H1 (cell line): Measurements from ENCODE around the gene PPP4R4. TPM values are rescaled to one million over a fixed set of nuclear protein-coding genes. Genes with fewer than 3 reads are reported as not detected.

Experiments
- CTCF ChIA-PET: fragments of 300-600 bp; sonication (Branson Sonifier 250); formaldehyde crosslinking; loops from one replicate; lab custom pipeline; 2021; ENCODE audit not compliant: partially characterized antibody; lab: Charles Lee
- POLR2A ChIA-PET: fragments of 300-600 bp; sonication (Branson Sonifier 250); formaldehyde crosslinking; loops from one replicate; lab custom pipeline; 2021; ENCODE audit warnings: inconsistent platforms; ENCODE audit not compliant: partially characterized antibody; lab: Charles Lee
- DNase-seq, 2 experiments: peaks; one replicate each; pipeline versions ENCODE4 v3.0.0 to v3.0.0-alpha.2; 2010 to 2022; ENCODE audit warnings: low spot score in 2 of 2, low read depth in 1 of 2, mixed read lengths in 1 of 2
- FAIRE-seq: peaks from 2 replicates; lab custom pipeline; 2011; peaks lifted over from hg19 to GRCh38; lab: Jason Lieb, UNC
- H2AFZ ChIP-seq: 2 replicates; pipeline ENCODE4 v1.8.1; 2012; ENCODE audit warnings: low read length, inconsistent platforms
- H2AK5ac ChIP-seq: 2 replicates; pipeline ENCODE4 v1.6.1; 2013; ENCODE audit warnings: low read depth, low read length
- H2BK120ac ChIP-seq: replicated peaks from 2 replicates; pipeline ENCODE3; 2013; ENCODE audit warnings: low read depth, low read length, inconsistent platforms
- H2BK12ac ChIP-seq: 2 replicates; pipeline ENCODE4 v1.6.1; 2013; ENCODE audit warnings: low read depth, low read length
- H2BK15ac ChIP-seq: 2 replicates; pipeline ENCODE4 v1.6.1; 2013; ENCODE audit warnings: low read length
- H2BK20ac ChIP-seq: 2 replicates; pipeline ENCODE4 v1.6.1; 2013; ENCODE audit warnings: low read length
- H2BK5ac ChIP-seq: 2 replicates; pipeline ENCODE4 v1.6.1; 2013; ENCODE audit warnings: low read depth, low read length
- H3K14ac ChIP-seq: 2 replicates; pipeline ENCODE4 v1.6.1; 2013; ENCODE audit warnings: inconsistent platforms; ENCODE audit not compliant: insufficient read length
- H3K18ac ChIP-seq: 2 replicates; pipeline ENCODE4 v1.6.1; 2013; ENCODE audit warnings: low read length; ENCODE audit errors: extremely low read depth
- H3K23ac ChIP-seq: 2 replicates; pipeline ENCODE4 v1.6.1; 2013; ENCODE audit warnings: inconsistent platforms; ENCODE audit not compliant: insufficient read length
- H3K23me2 ChIP-seq: 2 replicates; pipeline ENCODE4 v1.6.1; 2013; ENCODE audit warnings: low read depth, low read length
- H3K27ac ChIP-seq: 2 replicates; pipeline ENCODE4 v1.6.1; 2011; ENCODE audit warnings: low read depth, low read length, inconsistent platforms
- H3K27me3 ChIP-seq, 4 experiments: replicated peaks in 1 of 4; 1 replicate in 1 of 4; 2 replicates in 3 of 4; pipeline versions ENCODE4 v1.6.1 to v1.8.1; 2011 to 2013; ENCODE audit warnings: low read length in 3 of 4, mild to moderate bottlenecking in 3 of 4, inconsistent platforms in 2 of 4, mixed read lengths in 2 of 4, moderate library complexity in 1 of 4; ENCODE audit not compliant: control insufficient read depth in 3 of 4, insufficient read depth in 3 of 4; ENCODE audit errors: extremely low read depth in 1 of 4
- H3K36me3 ChIP-seq, 4 experiments: 2 replicates each; pipeline versions ENCODE4 v1.6.1 to v1.8.1; 2011 to 2013; ENCODE audit warnings: mild to moderate bottlenecking in 4 of 4, low read length in 3 of 4, moderate library complexity in 2 of 4, control low read depth in 1 of 4, inconsistent platforms in 1 of 4; ENCODE audit not compliant: insufficient read depth in 4 of 4, control insufficient read depth in 2 of 4
- H3K4ac ChIP-seq: replicated peaks from 2 replicates; pipeline ENCODE3; 2013; ENCODE audit warnings: low read length, low read depth, mixed read lengths, inconsistent platforms; ENCODE audit not compliant: insufficient read length
- H3K4me1 ChIP-seq, 4 experiments: replicated peaks in 1 of 4; 1 replicate in 1 of 4; 2 replicates in 3 of 4; pipeline versions ENCODE4 v1.6.1 to v1.8.1; 2011 to 2013; ENCODE audit warnings: low read length in 3 of 4, inconsistent platforms in 2 of 4, mixed read lengths in 1 of 4; ENCODE audit not compliant: insufficient read depth in 4 of 4, control insufficient read depth in 3 of 4
- H3K4me2 ChIP-seq, 2 experiments: 2 replicates each; pipeline versions ENCODE4 v1.6.1 to v1.8.1; 2011 to 2013; ENCODE audit warnings: low read depth in 2 of 2, low read length in 2 of 2, control low read depth in 1 of 2, inconsistent platforms in 1 of 2, mild to moderate bottlenecking in 1 of 2; ENCODE audit not compliant: insufficient read depth in 1 of 2
- H3K4me3 ChIP-seq, 4 experiments: fragments of 200-600, 300-600 bp in 1 of 4; sonication (generic), shearing (Covaris generic), sonication (Bioruptor Twin) in 1 of 4; 2 replicates each; pipeline versions ENCODE4 v1.5.1 to v1.8.1; 2011 to 2016; ENCODE audit warnings: low read length in 4 of 4, low read depth in 3 of 4, control low read depth in 2 of 4, inconsistent platforms in 2 of 4, mild to moderate bottlenecking in 2 of 4, mixed read lengths in 1 of 4, moderate library complexity in 1 of 4; ENCODE audit not compliant: insufficient read depth in 2 of 4; ENCODE audit errors: extremely low read depth in 1 of 4
- H3K56ac ChIP-seq: replicated peaks from 2 replicates; pipeline ENCODE3; 2013; ENCODE audit warnings: low read depth, mild to moderate bottlenecking, mixed read lengths, low read length, inconsistent platforms; ENCODE audit not compliant: insufficient read length
- H3K79me1 ChIP-seq: 2 replicates; pipeline ENCODE4 v1.6.1; 2013; ENCODE audit warnings: low read depth, low read length, control low read depth
- H3K79me2 ChIP-seq, 2 experiments: 2 replicates each; pipeline versions ENCODE4 v1.6.1 to v1.8.1; 2012 to 2013; ENCODE audit warnings: low read length in 2 of 2, mild to moderate bottlenecking in 2 of 2, inconsistent platforms in 1 of 2; ENCODE audit not compliant: insufficient read depth in 2 of 2, control insufficient read depth in 1 of 2
- H3K9ac ChIP-seq, 4 experiments: replicated peaks in 1 of 4; 1 replicate in 1 of 4; 2 replicates in 3 of 4; pipeline versions ENCODE4 v1.6.1 to v1.8.1; 2011 to 2013; ENCODE audit warnings: low read depth in 3 of 4, low read length in 3 of 4, control low read depth in 2 of 4, mild to moderate bottlenecking in 2 of 4, moderate library complexity in 2 of 4, inconsistent platforms in 1 of 4; ENCODE audit errors: extremely low read depth in 1 of 4
- H3K9me3 ChIP-seq, 2 experiments: 2 replicates each; pipeline versions ENCODE4 v1.6.1 to v1.8.1; 2012 to 2013; ENCODE audit warnings: mild to moderate bottlenecking in 2 of 2, moderate library complexity in 2 of 2, control low read depth in 1 of 2, inconsistent platforms in 1 of 2, low read depth in 1 of 2, low read length in 1 of 2, mixed read lengths in 1 of 2; ENCODE audit not compliant: insufficient read depth in 2 of 2
- H4K20me1 ChIP-seq, 2 experiments: replicated peaks in 1 of 2; 2 replicates each; pipeline versions ENCODE3 to v1.8.1; 2011 to 2013; ENCODE audit warnings: inconsistent platforms in 2 of 2, low read length in 2 of 2, mild to moderate bottlenecking in 1 of 2; ENCODE audit not compliant: insufficient read depth in 2 of 2, control insufficient read depth in 1 of 2
- H4K5ac ChIP-seq: 2 replicates; pipeline ENCODE4 v1.6.1; 2013; ENCODE audit warnings: low read length, low read depth, mixed read lengths, inconsistent platforms; ENCODE audit not compliant: insufficient read length
- H4K8ac ChIP-seq: 2 replicates; pipeline ENCODE4 v1.8.0; 2013; ENCODE audit warnings: mild to moderate bottlenecking, moderate library complexity, low read length, inconsistent platforms; ENCODE audit not compliant: insufficient read depth; ENCODE audit errors: extremely low read depth
- H4K91ac ChIP-seq: replicated peaks from 2 replicates; pipeline ENCODE3; 2013; ENCODE audit warnings: low read length, mixed read lengths, inconsistent platforms; ENCODE audit not compliant: insufficient read length
- KDM1A ChIP-seq: fragments of 200-600, 300-600 bp; sonication (generic); IDR thresholded peaks from 2 replicates; pipeline ENCODE4 v1.7.1; 2016; ENCODE audit warnings: mild to moderate bottlenecking, low read length, borderline replicate concordance
- RAD21 ChIP-seq, 2 experiments: IDR thresholded peaks in 1 of 2; conservative IDR thresholded peaks in 1 of 2; 2 replicates each; pipeline ENCODE4 v1.6.1; 2011; ENCODE audit warnings: low read depth in 2 of 2, low read length in 2 of 2, improper control_type of control experiment in 1 of 2, inconsistent platforms in 1 of 2, mild to moderate bottlenecking in 1 of 2, moderate library complexity in 1 of 2
- SIRT6 ChIP-seq: IDR thresholded peaks from one replicate; pipeline ENCODE4 v1.7.1; 2012; ENCODE audit warnings: low read length, inconsistent platforms
- SIX5 ChIP-seq: IDR thresholded peaks from 2 replicates; pipeline ENCODE4 v1.6.1; 2011; ENCODE audit warnings: mild to moderate bottlenecking, low read depth, low read length
- TBP ChIP-seq: IDR thresholded peaks from 2 replicates; pipeline ENCODE4 v1.6.1; 2011; ENCODE audit warnings: low read depth, low read length, improper control_type of control experiment
- WGBS, 2 experiments: shearing (Covaris generic) in 1 of 2; methylation state at CpG; one replicate each; pipeline versions ENCODE4 v1.1.6 to v1.1.7; 2013 to 2015; ENCODE audit warnings: low lambda C conversion rate in 2 of 2, mixed read lengths in 2 of 2, inconsistent platforms in 1 of 2, low coverage in 1 of 2, missing lambda C conversion rate in 1 of 2; ENCODE audit not compliant: insufficient replicate concordance in 2 of 2, insufficient coverage in 1 of 2, insufficient read length in 1 of 2; ENCODE audit errors: extremely low coverage in 1 of 2, missing lambda C conversion rate in 1 of 2; 5-methylcytosine and 5-hydroxymethylcytosine counted together
- polyA plus RNA-seq, 7 experiments: library from polyadenylated mRNA; depleted of rRNA in 3 of 7; stranded (reverse) in 5 of 7; unstranded in 2 of 7; fragments of >200 nt in 5 of 7; fragments of 200-250 nt in 2 of 7; gene quantifications; 1 replicate in 5 of 7; 2 replicates in 1 of 7; 4 replicates in 1 of 7; pipeline versions ENCODE4 v1.2.1 to v1.2.3, GENCODE V29; 2011 to 2013; ENCODE audit warnings: missing spikeins in 2 of 7, mixed read lengths in 2 of 7
- total RNA-seq: library from RNA; stranded (reverse); fragmentation: NEBNext Ultra II Directional; extraction: Animal tissue kit (Norgen Biotek cat#: 25700); gene quantifications from 2 replicates; pipeline ENCODE4 v1.2.1, GENCODE V29; 2021

PPP4R4 gene
- total and polyA plus RNA-seq, 2 of the 8 experiments (the other 6 are each of a cell fraction or from before 2014, with no cell fraction given): 3.3 to 9.6 TPM

DNA sequence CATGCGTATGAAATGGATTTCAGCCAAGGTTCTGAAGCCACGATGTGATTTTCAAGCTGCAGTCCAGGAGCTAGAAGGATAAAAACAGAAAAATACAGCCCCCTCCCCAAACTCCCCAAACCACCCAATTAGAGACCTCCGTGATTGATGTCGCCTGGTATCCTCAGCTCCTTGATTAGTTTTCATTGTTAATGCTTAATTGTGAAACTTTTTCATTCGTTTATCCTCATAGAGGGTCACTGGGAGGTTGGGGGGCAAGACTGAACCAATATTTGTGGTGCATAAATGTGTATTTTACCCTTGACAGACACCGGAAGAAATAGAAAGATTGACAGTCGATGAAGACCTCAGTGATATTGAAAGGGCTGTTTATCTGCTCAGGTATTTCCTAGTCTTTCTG is 1.6 kb downstream of the PPP4R4 start:
- Histone ChIP-seq H3K18ac (no peak overlapping the region), H3K27me3 (peaks cover 0 to 4% (median 0%) of the 10 kb centered on the region in 4 experiments; a peak in 2 of 7 replicates), H4K91ac (no peak overlapping the region), H3K9me3 (no peaks in the 10 kb centered on the region), H3K4me3 (peak overlapping the region; percentile 61 to 93 (median 76); a peak in 7 of 8 replicates), H3K23me2 (peaks cover 9% of the 10 kb centered on the region; the same call in 1 of the 2 replicates), H3K4ac (no peak overlapping the region), H3K36me3 (no peaks in the 10 kb centered on the region; a peak in 1 of 8 replicates), H3K9ac (no peak overlapping the region; a peak in 1 of 7 replicates), H4K8ac (no peak overlapping the region), H3K4me2 (peak overlapping the region; percentile 83 to 97), H3K27ac (no peak overlapping the region), H4K20me1 (no peaks in the 10 kb centered on the region), H2BK15ac (no peak overlapping the region), H3K79me1 (no peaks in the 10 kb centered on the region), H2AFZ (no peak overlapping the region), H3K14ac (no peak overlapping the region), H2BK20ac (no peak overlapping the region), H2BK5ac (no peak overlapping the region), H3K79me2 (peaks cover 0 to 24% of the 10 kb centered on the region in 2 experiments; a peak in 2 of 4 replicates), H3K4me1 (peaks cover 0 to 6% (median 3%) of the 10 kb centered on the region in 4 experiments; a peak in 5 of 7 replicates), H4K5ac (no peak overlapping the region), H2AK5ac (no peak overlapping the region), H3K56ac (no peak overlapping the region), H3K23ac (no peak overlapping the region), H2BK120ac (no peak overlapping the region), H2BK12ac (no peak overlapping the region)
- TF ChIP-seq RAD21 (IDR thresholded peaks at IDR 0.05 in 1 of 2, conservative IDR thresholded peaks at IDR 0.05 in 1 of 2; ENCODE audit: low read depth in 2 of 2, low read length in 2 of 2) (no peak), TBP (no peak), KDM1A (no peak), SIX5 (no peak), SIRT6 (no peak)
- FAIRE-seq: no peak
- ChIA-PET CTCF (interaction anchor here (1.3 to 2.0 kb wide), 5 partner anchors 39 to 236 kb away, joined by 3 to 7 read pairs (median 4); partner anchors contain the start of gene IFI27L2), POLR2A (interaction anchor here (1.2 to 1.5 kb wide), 3 partner anchors 18 to 46 kb away, joined by 4 read pairs; partner anchors contain the start of gene IFI27L2)
- no peak for DNase-seq
- WGBS, 2 experiments: 20% methylated on average over 7 of the region's 7 CpGs; no CpG with 5 or more reads in 1 of the 2 experiments
